Testis (tissue), 3 donors: ENCODE measurements around the gene SIK2. TPM values are rescaled to one million over a fixed set of nuclear protein-coding genes. Genes with fewer than 3 reads are reported as not detected.
A peak's percentile ranks its signal among the peaks of the same experiment; 100 is the strongest.

Experiments used
- DNase-seq: peaks from one replicate; pipeline ENCODE4 v3.0.0-alpha.2; 2019
- H3K27ac ChIP-seq, 2 donors: fragments of 200-600 bp; sonication (generic); one replicate each; pipeline ENCODE4 v1.5.1; 2019
- H3K27me3 ChIP-seq: fragments of 200-600 bp; sonication (generic); one replicate; pipeline ENCODE4 v1.5.1; 2019
- H3K36me3 ChIP-seq: fragments of 200-600 bp; sonication (generic); one replicate; pipeline ENCODE4 v1.5.1; 2017; ENCODE audit warnings: low read depth; ENCODE audit errors: missing control alignments
- H3K4me1 ChIP-seq: fragments of 200-600 bp; sonication (generic); one replicate; pipeline ENCODE4 v1.5.1; 2019
- H3K4me3 ChIP-seq, 2 donors: fragments of 200-600 bp; sonication (generic); one replicate each; pipeline ENCODE4 v1.5.1; 2017 to 2019
- H3K9me3 ChIP-seq: fragments of 200-600 bp; sonication (generic); one replicate; pipeline ENCODE4 v1.5.1; 2017
- CTCF ChIP-seq, 3 experiments: fragments of 450-650 bp in 2 of 3; fragments of 200-600 bp in 1 of 3; sonication (generic) in 1 of 3; IDR thresholded peaks; one replicate each; pipeline ENCODE4 v1.5.1; 2016 to 2019; ENCODE audit warnings: antibody characterized with exemption in 3 of 3, mild to moderate bottlenecking in 2 of 3, moderate library complexity in 1 of 3
- POLR2A ChIP-seq: fragments of 450-650 bp; IDR thresholded peaks from one replicate; pipeline ENCODE4 v1.6.1; 2017; ENCODE audit warnings: antibody characterized with exemption, mild to moderate bottlenecking, moderate library complexity
- WGBS, 2 donors: methylation state at CpG; one replicate each; pipeline ENCODE4 v1.1.5; 2018; 5-methylcytosine and 5-hydroxymethylcytosine counted together
- intact Hi-C: fragments of 100-400 bp; cut with DNase I; formaldehyde crosslinking; loops from one replicate; pipeline ENCODE4 v1.15.1; 2023; ENCODE audit warnings: low total_unique reads
- polyA plus RNA-seq: library from polyadenylated mRNA; stranded (reverse); fragments of 350-450 nt; fragmentation: Illumina TruSeq; extraction: RNeasy Lipid Tissue Mini Kit (QIAGEN cat#74804); gene quantifications from one replicate; pipeline ENCODE4 v1.2.3, GENCODE V29; 2014; ENCODE audit warnings: low read depth, low replicate concordance; ENCODE audit not compliant: insufficient read depth
- total RNA-seq, 2 donors: library from RNA; depleted of rRNA; stranded (reverse); fragments of >200 nt; gene quantifications; one replicate each; pipeline ENCODE4 v1.2.3, GENCODE V29; 2016

The SIK2 gene
- total and polyA plus RNA-seq, 3 donors from 2014 or later, result 7.6 to 9.8 (median 8.9) TPM

- Histone ChIP-seq H3K36me3 (no peaks in the 10 kb centered on the region), H3K4me3 (no peak overlapping the region), H3K4me1 (no peaks in the 10 kb centered on the region), H3K9me3 (no peaks in the 10 kb centered on the region), H3K27me3 (no peaks in the 10 kb centered on the region), H3K27ac (peak overlapping the region in 1 of 2 donors; percentile 6)
- intact Hi-C loops, result no loop called here
- 78 to 80% methylated on average over 7 of the region's 7 CpGs for WGBS, 2 donors
- no peak for DNase-seq
- TF ChIP-seq CTCF (IDR thresholded peaks at IDR 0.05), result no peak
- TF ChIP-seq POLR2A, result no peak
Measured at GRCh38 chr11:111748035-111748804, 146.0 kb downstream of the SIK2 start.

GRCh38 chr11:111749646-111750045 is 147.4 kb downstream of the SIK2 start:
- intact Hi-C loops, result no loop called here
- Histone ChIP-seq H3K36me3 (no peaks in the 10 kb centered on the region), H3K9me3 (no peaks in the 10 kb centered on the region), H3K27me3 (no peaks in the 10 kb centered on the region), H3K4me3 (no peak overlapping the region), H3K4me1 (no peaks in the 10 kb centered on the region), H3K27ac (no peak overlapping the region)
- no peak for DNase-seq
- TF ChIP-seq POLR2A, result no peak
- no peak for TF ChIP-seq CTCF (IDR thresholded peaks at IDR 0.05)

GRCh38 chr11:111756097-111756496 is 153.8 kb downstream of the SIK2 start:
- H3K27me3 ChIP-seq, result no peaks in the 10 kb centered on the region
- H3K4me1 ChIP-seq, result peaks cover 5% of the 10 kb centered on the region
- DNase-seq, result no peak
- no peak overlapping the region for H3K27ac ChIP-seq
- 93 to 95% methylated on average over 6 of the region's 6 CpGs for WGBS, 2 donors
- no peaks in the 10 kb centered on the region for H3K9me3 ChIP-seq
- no peak overlapping the region for H3K4me3 ChIP-seq
- no peaks in the 10 kb centered on the region for H3K36me3 ChIP-seq
- intact Hi-C loops, result no loop called here
- TF ChIP-seq CTCF (IDR thresholded peaks at IDR 0.05) (no peak), POLR2A (no peak)

- Histone ChIP-seq H3K36me3 (no peaks in the 10 kb centered on the region), H3K27ac (peak overlapping the region in 1 of 2 donors; percentile 36), H3K4me1 (peaks cover 10% of the 10 kb centered on the region), H3K27me3 (no peaks in the 10 kb centered on the region), H3K4me3 (no peak overlapping the region), H3K9me3 (no peaks in the 10 kb centered on the region)
- TF ChIP-seq CTCF (IDR thresholded peaks at IDR 0.05) (no peak), POLR2A (no peak)
- intact Hi-C loops, result no loop called here
- no peak for DNase-seq
Measured at GRCh38 chr11:111759376-111759775, 157.1 kb downstream of the SIK2 start.
